ENCODE results near the gene TCF7L2.

Gene TCF7L2

DNA sequence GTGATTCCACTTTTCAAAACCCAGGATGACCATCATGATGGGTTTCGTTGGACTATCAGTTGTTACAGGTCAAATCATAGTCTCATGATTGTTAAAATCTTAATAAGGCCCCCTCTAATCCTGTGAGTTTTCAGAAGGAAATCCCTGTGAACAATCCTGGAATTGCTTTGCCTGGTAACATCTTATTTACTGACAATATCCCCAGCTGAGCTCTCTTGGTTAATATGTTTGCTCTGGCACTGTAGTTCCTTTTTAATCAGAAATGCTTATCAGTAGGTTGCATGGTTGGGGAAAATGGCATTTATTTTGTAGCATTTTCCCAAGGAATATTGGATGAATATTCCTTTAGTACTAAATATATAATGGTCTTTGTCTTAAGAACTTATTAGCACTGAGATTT is 163.9 kb downstream of the TCF7L2 start:
- DNase-seq (ENCODE audit: insufficient read length) (no peak), FAIRE-seq (no peak)
- TF ChIP-seq TAF1 (IDR thresholded peaks at IDR 0.05; ENCODE audit: borderline replicate concordance, low read depth, low read length) (no peak), POLR2A (IDR thresholded peaks at IDR 0.05; ENCODE audit: low read depth, low read length) (no peak), POLR2AphosphoS5 (IDR thresholded peaks at IDR 0.05; ENCODE audit: low read depth, low read length) (no peak)

- no peak for TF ChIP-seq POLR2AphosphoS5 (IDR thresholded peaks at IDR 0.05; ENCODE audit: low read depth, low read length)
- no peak for TF ChIP-seq POLR2A (IDR thresholded peaks at IDR 0.05; ENCODE audit: low read depth, low read length)
- no peak for TF ChIP-seq TAF1 (IDR thresholded peaks at IDR 0.05; ENCODE audit: borderline replicate concordance, low read depth, low read length)
- no peak for FAIRE-seq
- DNase-seq (ENCODE audit: insufficient read length) = no peak
Measured at GRCh38 chr10:113115556-113115955, 165.5 kb downstream of the TCF7L2 start.

DNA sequence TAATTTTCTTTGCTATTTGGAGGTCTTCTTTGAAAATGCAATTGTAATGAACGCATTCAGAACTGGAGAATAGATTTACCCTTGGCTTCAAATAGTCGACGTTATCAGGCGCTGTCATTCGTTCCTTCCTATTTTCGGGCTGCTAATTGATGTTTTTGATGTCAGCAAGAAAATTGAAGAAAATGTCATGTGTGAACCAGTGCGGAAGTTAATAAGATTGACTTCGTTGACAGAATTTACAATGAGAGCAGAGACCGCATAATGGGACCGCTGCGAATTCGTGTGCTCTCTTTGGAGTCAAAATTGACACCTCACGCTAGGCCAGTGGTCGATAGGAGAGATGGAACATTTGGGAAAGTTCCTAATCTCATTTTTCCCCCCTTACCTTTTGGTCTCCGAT is 168.8 kb downstream of the TCF7L2 start:
- DNase-seq (ENCODE audit: insufficient read length) = no peak
- no peak for FAIRE-seq
- TF ChIP-seq POLR2AphosphoS5 (IDR thresholded peaks at IDR 0.05; ENCODE audit: low read depth, low read length) = no peak
- no peak for TF ChIP-seq POLR2A (IDR thresholded peaks at IDR 0.05; ENCODE audit: low read depth, low read length)
- no peak for TF ChIP-seq TAF1 (IDR thresholded peaks at IDR 0.05; ENCODE audit: borderline replicate concordance, low read depth, low read length)

- DNase-seq (ENCODE audit: insufficient read length) (no peak), FAIRE-seq (no peak)
- TF ChIP-seq POLR2AphosphoS5 (IDR thresholded peaks at IDR 0.05; ENCODE audit: low read depth, low read length) (no peak), POLR2A (IDR thresholded peaks at IDR 0.05; ENCODE audit: low read depth, low read length) (no peak), TAF1 (IDR thresholded peaks at IDR 0.05; ENCODE audit: borderline replicate concordance, low read depth, low read length) (no peak)
Measured at GRCh38 chr10:113119801-113120200, 169.8 kb downstream of the TCF7L2 start.

- DNase-seq (ENCODE audit: insufficient read length) (no peak), FAIRE-seq (no peak)
- TF ChIP-seq POLR2AphosphoS5 (IDR thresholded peaks at IDR 0.05; ENCODE audit: low read depth, low read length) (no peak), POLR2A (IDR thresholded peaks at IDR 0.05; ENCODE audit: low read depth, low read length) (no peak), TAF1 (IDR thresholded peaks at IDR 0.05; ENCODE audit: borderline replicate concordance, low read depth, low read length) (no peak)
Measured at GRCh38 chr10:113121153-113121552, 171.1 kb downstream of the TCF7L2 start.

DNA sequence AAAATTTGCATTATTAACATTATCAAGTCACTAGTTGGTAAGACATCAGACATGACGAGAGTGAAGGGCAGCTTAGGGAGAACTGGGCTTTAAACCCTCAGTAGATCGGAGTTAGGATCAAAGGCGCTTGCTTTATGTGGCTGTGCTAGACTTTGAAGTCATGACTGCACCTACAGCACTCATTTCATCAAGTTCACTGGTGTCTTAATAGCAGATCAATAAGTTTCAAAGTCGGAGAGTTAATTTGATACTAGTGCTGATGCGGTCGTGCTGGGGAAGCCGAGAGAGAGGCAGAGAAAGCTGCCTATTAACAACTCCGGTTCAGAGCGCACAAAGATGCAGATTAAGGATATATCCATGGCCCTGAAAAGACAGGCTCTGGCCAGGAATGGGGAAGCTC is 172.9 kb downstream of the TCF7L2 start:
- no peak for FAIRE-seq
- no peak for DNase-seq (ENCODE audit: insufficient read length)
- no peak for TF ChIP-seq POLR2AphosphoS5 (IDR thresholded peaks at IDR 0.05; ENCODE audit: low read depth, low read length)
- TF ChIP-seq POLR2A (IDR thresholded peaks at IDR 0.05; ENCODE audit: low read depth, low read length) = no peak
- no peak for TF ChIP-seq TAF1 (IDR thresholded peaks at IDR 0.05; ENCODE audit: borderline replicate concordance, low read depth, low read length)

DNA sequence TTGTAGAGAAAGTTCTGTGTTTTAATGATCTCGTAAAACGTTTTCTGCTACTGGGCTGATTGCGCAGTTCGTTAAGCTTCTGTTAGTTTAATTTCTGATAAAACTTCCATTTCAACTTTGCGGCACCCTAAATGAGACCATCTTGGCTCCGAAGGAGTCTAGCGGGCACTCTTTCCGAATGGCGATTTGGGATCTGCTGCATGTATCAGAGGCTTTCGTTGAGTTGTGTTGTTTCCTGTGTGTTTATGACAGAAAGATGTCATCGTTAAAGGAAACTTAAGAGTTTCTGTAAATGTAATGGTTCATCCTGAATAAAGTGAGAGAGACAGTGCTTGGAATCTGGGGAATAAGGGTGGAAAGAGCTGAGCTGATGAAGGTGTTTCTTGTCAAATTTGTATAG is 174.7 kb downstream of the TCF7L2 start:
- FAIRE-seq = no peak
- TF ChIP-seq POLR2A (IDR thresholded peaks at IDR 0.05; ENCODE audit: low read depth, low read length) (no peak), POLR2AphosphoS5 (IDR thresholded peaks at IDR 0.05; ENCODE audit: low read depth, low read length) (no peak), TAF1 (IDR thresholded peaks at IDR 0.05; ENCODE audit: borderline replicate concordance, low read depth, low read length) (no peak)
- no peak for DNase-seq (ENCODE audit: insufficient read length)

DNA sequence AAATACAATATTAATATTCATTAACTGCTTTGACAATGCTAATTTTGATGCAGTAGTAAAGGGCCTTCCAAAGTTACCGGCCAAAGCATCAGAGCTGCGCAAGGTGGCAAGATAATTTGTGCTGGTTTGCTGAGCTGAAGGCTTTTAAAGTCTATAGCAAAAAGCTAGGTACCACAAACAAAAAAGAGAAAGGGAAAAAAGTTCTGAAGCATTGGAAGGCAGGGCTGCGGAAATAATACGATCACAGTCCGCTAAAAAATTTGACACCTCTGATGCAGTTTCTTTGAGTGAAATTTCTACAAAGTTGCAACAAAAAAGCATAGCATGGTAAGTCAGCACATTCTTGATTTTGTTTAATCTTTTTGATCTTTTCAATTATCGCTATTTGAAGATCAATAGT is 175.6 kb downstream of the TCF7L2 start:
- TF ChIP-seq TAF1 (IDR thresholded peaks at IDR 0.05; ENCODE audit: borderline replicate concordance, low read depth, low read length) (no peak), POLR2AphosphoS5 (IDR thresholded peaks at IDR 0.05; ENCODE audit: low read depth, low read length) (no peak), POLR2A (IDR thresholded peaks at IDR 0.05; ENCODE audit: low read depth, low read length) (no peak)
- DNase-seq (ENCODE audit: insufficient read length) (no peak), FAIRE-seq (no peak)

DNA sequence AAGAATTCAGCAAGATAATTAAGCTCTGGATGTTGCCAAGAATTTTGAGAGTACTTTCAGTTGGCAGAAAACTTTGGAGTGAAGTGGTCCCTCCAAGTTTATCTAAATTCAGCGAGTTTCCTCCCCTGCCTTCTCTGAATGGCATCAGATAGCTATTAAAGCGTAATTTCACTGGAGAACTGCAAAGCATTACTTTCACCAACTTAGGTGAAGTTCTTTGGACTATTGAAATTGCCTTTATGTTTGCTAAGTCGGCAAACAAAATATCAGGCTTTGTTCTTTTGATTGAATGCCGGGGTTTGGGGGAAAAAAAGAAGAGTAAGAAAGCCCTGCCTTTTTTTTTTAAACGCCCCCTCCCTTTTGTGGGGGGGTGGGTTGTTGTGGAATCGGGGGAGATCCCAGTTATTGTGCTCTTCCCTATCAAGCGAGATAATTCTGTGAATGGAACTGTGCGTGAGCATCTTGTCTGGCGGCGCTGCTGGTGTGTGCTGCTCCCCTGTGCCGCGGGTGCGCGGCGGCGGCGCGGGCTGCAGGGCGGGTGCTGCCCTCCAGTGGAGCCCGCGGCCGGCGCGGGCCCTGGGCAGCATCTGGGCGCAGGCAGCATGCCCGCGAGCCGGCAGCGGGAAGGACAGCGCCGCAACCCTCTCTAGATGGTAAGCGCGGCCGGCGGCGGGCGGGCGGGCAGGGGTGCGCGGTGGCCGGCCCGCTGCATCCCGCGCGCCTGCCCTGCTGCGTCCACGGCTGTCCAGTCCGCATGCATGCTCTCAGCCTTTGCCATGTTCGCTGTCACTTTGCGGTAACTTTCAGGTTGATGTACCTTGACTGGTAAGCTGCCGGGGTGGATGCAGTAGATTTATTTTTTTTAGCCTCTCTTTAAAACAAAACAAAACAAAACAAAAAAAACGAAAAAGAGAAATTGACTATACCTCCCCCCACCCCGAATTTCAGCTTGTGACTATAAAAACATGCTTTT is 176.5 kb downstream of the TCF7L2 start:
- DNase-seq (ENCODE audit: insufficient read length) (no peak), FAIRE-seq (no peak)
- TF ChIP-seq POLR2A (IDR thresholded peaks at IDR 0.05; ENCODE audit: low read depth, low read length) = no peak
- TF ChIP-seq TAF1 (IDR thresholded peaks at IDR 0.05; ENCODE audit: borderline replicate concordance, low read depth, low read length) = no peak
- TF ChIP-seq POLR2AphosphoS5 (IDR thresholded peaks at IDR 0.05; ENCODE audit: low read depth, low read length) = no peak

DNA sequence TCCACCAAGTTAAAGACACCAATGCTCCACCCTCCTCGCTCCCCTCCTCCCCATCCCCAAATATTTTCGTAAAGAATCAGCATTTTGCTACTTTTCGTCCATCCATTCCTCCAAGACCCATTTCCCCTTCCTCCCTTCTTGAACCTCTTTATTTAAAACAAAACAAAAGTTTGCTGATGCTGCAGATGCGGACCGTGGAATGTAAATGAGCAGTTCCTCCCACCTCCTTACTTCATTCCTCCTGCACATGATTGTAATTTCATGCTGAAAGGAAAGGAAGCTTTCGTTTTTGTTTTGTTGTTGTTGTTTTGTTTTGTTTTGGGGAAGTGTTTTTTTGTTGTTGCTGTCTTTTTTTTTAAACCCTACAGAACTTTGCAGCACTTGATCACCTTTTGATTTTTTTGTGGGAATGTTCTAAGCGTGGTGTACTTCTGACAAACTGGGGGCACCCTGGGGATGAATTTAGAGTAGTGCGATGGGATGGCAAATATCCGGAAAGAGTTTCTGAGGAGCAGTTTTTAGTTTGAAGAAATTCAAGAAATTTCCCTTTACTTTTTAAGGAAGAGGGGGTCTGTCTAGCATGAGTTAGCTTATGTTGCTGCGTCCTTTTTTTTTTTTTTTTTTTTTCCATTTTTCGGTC is 177.3 kb downstream of the TCF7L2 start:
- DNase-seq (ENCODE audit: insufficient read length) (no peak), FAIRE-seq (no peak)
- TF ChIP-seq POLR2A (IDR thresholded peaks at IDR 0.05; ENCODE audit: low read depth, low read length) (no peak), TAF1 (IDR thresholded peaks at IDR 0.05; ENCODE audit: borderline replicate concordance, low read depth, low read length) (no peak), POLR2AphosphoS5 (IDR thresholded peaks at IDR 0.05; ENCODE audit: low read depth, low read length) (no peak)

DNA sequence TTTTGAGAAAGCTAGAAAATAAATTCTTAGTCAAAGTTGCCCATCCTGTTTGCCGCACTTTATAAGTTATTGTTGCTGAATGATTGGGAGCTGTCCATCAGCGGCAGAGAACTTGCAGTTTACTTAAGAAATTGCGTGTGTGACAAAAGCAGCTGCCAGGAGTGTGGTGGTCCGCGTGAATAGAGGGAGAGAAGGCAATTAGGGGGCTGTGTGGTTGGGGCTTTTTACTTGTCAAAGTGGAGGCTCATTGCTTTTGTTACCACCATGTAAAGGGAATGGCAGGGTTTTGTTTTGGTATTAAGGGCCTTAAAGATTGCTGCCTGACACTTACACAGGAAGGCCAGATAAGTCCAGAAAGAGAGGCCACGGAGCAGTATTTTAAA is 177.8 kb downstream of the TCF7L2 start:
- FAIRE-seq (no peak), DNase-seq (ENCODE audit: insufficient read length) (no peak)
- TF ChIP-seq POLR2AphosphoS5 (IDR thresholded peaks at IDR 0.05; ENCODE audit: low read depth, low read length) (no peak), POLR2A (IDR thresholded peaks at IDR 0.05; ENCODE audit: low read depth, low read length) (no peak), TAF1 (IDR thresholded peaks at IDR 0.05; ENCODE audit: borderline replicate concordance, low read depth, low read length) (no peak)

All from GM12892 (cell line).